K562 (cell line): ENCODE results near the gene ACTL10. TPM values are rescaled to one million over a fixed set of nuclear protein-coding genes. Genes with fewer than 3 reads are reported as not detected.

Experiments
- ATAC-seq: fragments of 200-7000 bp; cut with Tn5 transposase; 3 replicates; pipeline ENCODE4 v1.9.1; 2020; ENCODE audit warnings: moderate library complexity
- BruUV-seq: library from RNA; stranded (reverse); fragments of 400-500 nt; replicated peaks from 2 replicates; lab custom pipeline; 2021; lab: Mats Ljungman, UMichigan
- CTCF ChIA-PET: fragments of 300-600 bp; formaldehyde crosslinking; extraction: SDS; loops from one replicate; lab custom pipeline; 2021; ENCODE audit warnings: low intra/inter-chr PET ratio; lab: Yijun Ruan, JAX
- POLR2A ChIA-PET: fragments of 300-600, 350-650 bp; sonication (Branson Sonifier 250); formaldehyde crosslinking; extraction: SDS; loops from one replicate; lab custom pipeline; 2021; ENCODE audit warnings: antibody characterized with exemption, inconsistent platforms; lab: Yijun Ruan, JAX
- DNase-seq, 4 experiments: peaks; one replicate each; pipeline versions ENCODE4 v3.0.0 to v3.0.0-alpha.2; 2011 to 2018; ENCODE audit warnings: low spot score in 3 of 4, mixed read lengths in 3 of 4; ENCODE audit errors: extremely low read depth in 1 of 4
- FAIRE-seq: peaks from 2 replicates; lab custom pipeline; 2011; peaks lifted over from hg19 to GRCh38; lab: Jason Lieb, UNC
- H2AFZ ChIP-seq: 2 replicates; pipeline ENCODE4 v1.6.0; 2011; ENCODE audit warnings: low read depth, low read length, control low read depth, inconsistent platforms
- H3K27ac ChIP-seq: fragments of 200-600 bp; 3 replicates; pipeline ENCODE4 v1.8.0; 2011; ENCODE audit warnings: low read depth, mild to moderate bottlenecking, control low read depth, inconsistent platforms, low read length, moderate library complexity, mixed read lengths; ENCODE audit errors: extremely low read depth
- H3K27me3 ChIP-seq, 2 experiments: fragments of 300-600 bp in 1 of 2; 2 replicates in 1 of 2; 3 replicates in 1 of 2; pipeline versions ENCODE4 v1.6.0 to v1.8.0; 2011; ENCODE audit warnings: inconsistent platforms in 2 of 2, low read length in 2 of 2, mild to moderate bottlenecking in 1 of 2, mixed read lengths in 1 of 2, moderate library complexity in 1 of 2; ENCODE audit not compliant: control insufficient read depth in 2 of 2, insufficient read depth in 2 of 2
- H3K36me3 ChIP-seq: fragments of 300-600 bp; 3 replicates; pipeline ENCODE4 v1.8.0; 2011; ENCODE audit warnings: mild to moderate bottlenecking, low read length, inconsistent platforms; ENCODE audit not compliant: control insufficient read depth, insufficient read depth
- H3K4me1 ChIP-seq, 2 experiments: fragments of 200-600 bp in 1 of 2; replicated peaks in 1 of 2; 2 replicates in 1 of 2; 3 replicates in 1 of 2; pipeline versions ENCODE4 v1.5.1 to v1.8.0; 2011; ENCODE audit warnings: inconsistent platforms in 2 of 2, low read length in 2 of 2, mild to moderate bottlenecking in 1 of 2, mixed read lengths in 1 of 2, moderate library complexity in 1 of 2; ENCODE audit not compliant: control insufficient read depth in 2 of 2, insufficient read depth in 2 of 2
- H3K4me2 ChIP-seq: 2 replicates; pipeline ENCODE4 v1.6.1; 2011; ENCODE audit warnings: low read length, control low read depth, inconsistent platforms, mixed read lengths; ENCODE audit not compliant: insufficient read depth
- H3K4me3 ChIP-seq: fragments of 200-600 bp; sonication (generic), shearing (Covaris generic); 2 replicates; pipeline ENCODE4 v1.5.1; 2016; ENCODE audit warnings: control low read depth, inconsistent platforms
- H3K79me2 ChIP-seq: fragments of 200-600 bp; 3 replicates; pipeline ENCODE4 v1.8.0; 2011; ENCODE audit warnings: low read length, inconsistent platforms; ENCODE audit not compliant: control insufficient read depth, insufficient read depth
- H3K9ac ChIP-seq, 2 experiments: 2 replicates each; pipeline versions ENCODE4 v1.6.0 to v1.6.1; 2011; ENCODE audit warnings: low read depth in 2 of 2, low read length in 2 of 2, control low read depth in 1 of 2, inconsistent platforms in 1 of 2, mild to moderate bottlenecking in 1 of 2, mixed read lengths in 1 of 2; ENCODE audit not compliant: insufficient read depth in 1 of 2
- H3K9me1 ChIP-seq: one replicate; pipeline ENCODE4 v1.6.0; 2011; ENCODE audit warnings: inconsistent platforms, mild to moderate bottlenecking, low read length, moderate library complexity; ENCODE audit not compliant: control insufficient read depth, insufficient read depth
- H3K9me3 ChIP-seq: replicated peaks from 2 replicates; pipeline ENCODE4 v1.5.1; 2011; ENCODE audit warnings: low read depth, low read length, inconsistent platforms; ENCODE audit not compliant: control insufficient read depth, insufficient read depth
- H4K20me1 ChIP-seq: replicated peaks from 2 replicates; pipeline ENCODE4 v1.6.1; 2011; ENCODE audit warnings: low read length, inconsistent platforms, mixed read lengths; ENCODE audit not compliant: control insufficient read depth, insufficient read depth
- CBX3 ChIP-seq, 2 experiments: IDR thresholded peaks; 1 replicate in 1 of 2; 2 replicates in 1 of 2; pipeline ENCODE4 v1.6.1; 2012; ENCODE audit warnings: inconsistent platforms in 2 of 2, low read length in 2 of 2, borderline replicate concordance in 1 of 2, control low read depth in 1 of 2
- CREB5 ChIP-seq: fragments of 250-450 bp; sonication (Bioruptor Pico); IDR thresholded peaks from 2 replicates; pipeline ENCODE4 v1.5.0; 2020; ENCODE audit warnings: mild to moderate bottlenecking
- CTCFL ChIP-seq: IDR thresholded peaks from 2 replicates; pipeline ENCODE4 v1.6.1; 2011; ENCODE audit warnings: borderline replicate concordance, low read depth, mild to moderate bottlenecking, moderate library complexity, low read length; ENCODE audit not compliant: insufficient read depth, poor library complexity, severe bottlenecking
- DMBX1 ChIP-seq: fragments of 250-450 bp; sonication (Bioruptor Pico); IDR thresholded peaks from 2 replicates; pipeline ENCODE4 v1.8.0; 2022; ENCODE audit warnings: inconsistent platforms, mild to moderate bottlenecking, moderate library complexity, borderline replicate concordance
- ESRRA ChIP-seq: fragments of 450-650 bp; IDR thresholded peaks from 2 replicates; pipeline ENCODE4 v1.6.1; 2014; ENCODE audit warnings: low read depth, mild to moderate bottlenecking, moderate library complexity, borderline replicate concordance
- FOXA3 ChIP-seq, 2 experiments: fragments of 450-650 bp in 1 of 2; sonication (generic) in 1 of 2; formaldehyde crosslinking; IDR thresholded peaks in 1 of 2; conservative IDR thresholded peaks in 1 of 2; 2 replicates each; pipeline versions ENCODE4 v1.4.0 to v1.8.0; 2020 to 2022; ENCODE audit warnings: mild to moderate bottlenecking in 2 of 2, missing genetic modification reagents in 1 of 2
- LEF1 ChIP-seq: fragments of 450-650 bp; IDR thresholded peaks from 2 replicates; pipeline ENCODE4 v1.6.1; 2016; ENCODE audit warnings: mild to moderate bottlenecking
- ZFP36 ChIP-seq: fragments of 150-350 bp; IDR thresholded peaks from 2 replicates; pipeline ENCODE4 v1.6.1; 2018; ENCODE audit warnings: low read length, low read depth; ENCODE audit not compliant: partially characterized antibody
- ZNF398 ChIP-seq: fragments of 250-450 bp; sonication (Bioruptor Pico); IDR thresholded peaks from 2 replicates; pipeline ENCODE4 v1.8.0; 2021; ENCODE audit warnings: moderate library complexity, mild to moderate bottlenecking, inconsistent platforms
- ZNF764 ChIP-seq: fragments of 250-450 bp; sonication (Bioruptor Pico); IDR thresholded peaks from 2 replicates; pipeline ENCODE4 v1.4.0; 2020; ENCODE audit warnings: low read depth, mild to moderate bottlenecking, moderate library complexity
- WGBS: fragments of 100-300 bp; shearing (Covaris generic); methylation state at CpG from one replicate; pipeline ENCODE4 v1.1.6; 2016; ENCODE audit warnings: low coverage, mixed read lengths; ENCODE audit not compliant: insufficient coverage; ENCODE audit errors: missing lambda C conversion rate; 5-methylcytosine and 5-hydroxymethylcytosine counted together
- in situ Hi-C: fragments of 300-500 bp; cut with MboI; formaldehyde crosslinking; loops from 4 replicates; pipeline ENCODE4 v1.15.0; 2018; ENCODE audit warnings: inconsistent platforms, mixed read lengths
- intact Hi-C: fragments of 100-400 bp; cut with micrococcal nuclease; formaldehyde crosslinking; loops from 2 replicates; pipeline ENCODE4 v1.14.2; 2022
- polyA plus RNA-seq, 8 experiments: library from polyadenylated mRNA; depleted of rRNA in 4 of 8; stranded (reverse) in 5 of 8; unstranded in 3 of 8; fragments of >200 nt; fragmentation: Nextera tagmentation in 2 of 8; fragmentation: Illumina TruSeq in 1 of 8; extraction: Ambion mirVana in 2 of 8; extraction: Trizol in 1 of 8; gene quantifications; 2 replicates each; pipeline versions ENCODE4 v1.2.1 to v1.2.3, GENCODE V29; 2011 to 2014; ENCODE audit warnings: inconsistent platforms in 1 of 8, missing spikeins in 1 of 8
- total RNA-seq, 7 experiments: library from RNA; depleted of rRNA in 6 of 7; stranded (reverse); fragments of >200 nt in 6 of 7; fragmentation: Illumina TruSeq in 2 of 7; extraction: Trizol in 2 of 7; gene quantifications; 2 replicates each; pipeline versions ENCODE4 v1.2.1 to v1.2.3, GENCODE V29; 2011 to 2021; ENCODE audit warnings: low replicate concordance in 1 of 7
- TF ChIP-seq, protein P1 (sequence below): fragments of 450-650 bp; conservative IDR thresholded peaks from 2 replicates; pipeline ENCODE4 v1.6.1; 2016; ENCODE audit warnings: missing genetic modification characterization, low read depth, mild to moderate bottlenecking, control low read depth, missing compliant biosample characterization
- TF ChIP-seq, protein P2 (sequence below): fragments of 450-650 bp; conservative IDR thresholded peaks from 2 replicates; pipeline ENCODE4 v1.6.1; 2016; ENCODE audit warnings: missing genetic modification characterization, low read depth, mild to moderate bottlenecking, missing compliant biosample characterization, moderate library complexity

The ACTL10 gene
- total and polyA plus RNA-seq, 9 of the 15 experiments (the other 6 are each of a cell fraction or from before 2014, with no cell fraction given), result 0.07 to 0.14 TPM; not detected in 7

GRCh38 chr20:33635341-33635740 is 31.4 kb upstream of the ACTL10 start (continued):
- TF ChIP-seq CREB5 (CRISPR knock-in tag), result no peak
- TF ChIP-seq FOXA3 (CRISPR knock-in tag; conservative IDR thresholded peaks at IDR 0.05 in 1 of 2, IDR thresholded peaks at IDR 0.05 in 1 of 2), result no peak

GRCh38 chr20:33636776-33637175 is 30.0 kb upstream of the ACTL10 start:
- BruUV-seq, result no TSS peak
- TF ChIP-seq CBX3 (IDR thresholded peaks at IDR 0.05; ENCODE audit: borderline replicate concordance in 1 of 2, low read length in 2 of 2), result no peak
- TF ChIP-seq, protein P1, sequence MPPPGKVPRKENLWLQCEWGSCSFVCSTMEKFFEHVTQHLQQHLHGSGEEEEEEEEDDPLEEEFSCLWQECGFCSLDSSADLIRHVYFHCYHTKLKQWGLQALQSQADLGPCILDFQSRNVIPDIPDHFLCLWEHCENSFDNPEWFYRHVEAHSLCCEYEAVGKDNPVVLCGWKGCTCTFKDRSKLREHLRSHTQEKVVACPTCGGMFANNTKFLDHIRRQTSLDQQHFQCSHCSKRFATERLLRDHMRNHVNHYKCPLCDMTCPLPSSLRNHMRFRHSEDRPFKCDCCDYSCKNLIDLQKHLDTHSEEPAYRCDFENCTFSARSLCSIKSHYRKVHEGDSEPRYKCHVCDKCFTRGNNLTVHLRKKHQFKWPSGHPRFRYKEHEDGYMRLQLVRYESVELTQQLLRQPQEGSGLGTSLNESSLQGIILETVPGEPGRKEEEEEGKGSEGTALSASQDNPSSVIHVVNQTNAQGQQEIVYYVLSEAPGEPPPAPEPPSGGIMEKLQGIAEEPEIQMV (tag), result no peak
- TF ChIP-seq LEF1, result no peak
- no peak for TF ChIP-seq CTCFL
- TF ChIP-seq, protein P2, sequence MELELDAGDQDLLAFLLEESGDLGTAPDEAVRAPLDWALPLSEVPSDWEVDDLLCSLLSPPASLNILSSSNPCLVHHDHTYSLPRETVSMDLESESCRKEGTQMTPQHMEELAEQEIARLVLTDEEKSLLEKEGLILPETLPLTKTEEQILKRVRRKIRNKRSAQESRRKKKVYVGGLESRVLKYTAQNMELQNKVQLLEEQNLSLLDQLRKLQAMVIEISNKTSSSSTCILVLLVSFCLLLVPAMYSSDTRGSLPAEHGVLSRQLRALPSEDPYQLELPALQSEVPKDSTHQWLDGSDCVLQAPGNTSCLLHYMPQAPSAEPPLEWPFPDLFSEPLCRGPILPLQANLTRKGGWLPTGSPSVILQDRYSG (tag), result no peak
- no peak for TF ChIP-seq ESRRA
- no peak for TF ChIP-seq ZNF398 (CRISPR knock-in tag)
- TF ChIP-seq DMBX1 (CRISPR knock-in tag), result no peak
- no peak for TF ChIP-seq ZFP36
- TF ChIP-seq ZNF764 (CRISPR knock-in tag), result no peak
- ATAC-seq (no peak), FAIRE-seq (no peak), DNase-seq (no peak)
- Histone ChIP-seq H3K4me1 (no peaks in the 10 kb centered on the region), H3K27me3 (no peaks in the 10 kb centered on the region), H3K4me3 (no peak overlapping the region), H3K79me2 (no peaks in the 10 kb centered on the region), H4K20me1 (no peaks in the 10 kb centered on the region), H2AFZ (no peak overlapping the region), H3K4me2 (no peak overlapping the region), H3K9ac (no peak overlapping the region), H3K27ac (no peak overlapping the region), H3K9me3 (no peaks in the 10 kb centered on the region), H3K36me3 (peaks cover 23% of the 10 kb centered on the region), H3K9me1 (peaks cover 3% of the 10 kb centered on the region)
- in situ Hi-C loops, result no loop called here
- intact Hi-C loops, result no loop called here
- 95% methylated on average over 1 of the region's 1 CpG for WGBS
- CTCF ChIA-PET, result no interaction called here
- POLR2A ChIA-PET, result no interaction called here
